GM19023 (cell line): ENCODE measurements around the gene DUSP15.
"Not testable (repeated sequence)": the region's sequence is repeated elsewhere in the genome, so short reads cannot be mapped to it uniquely, and the experiment has no call there.

Experiments
- ATAC-seq: cut with Tn5 transposase; IDR thresholded peaks from one replicate; pipeline ENCODE4 v1.9.1; 2021; ENCODE audit warnings: mild to moderate bottlenecking, moderate library complexity; ENCODE audit not compliant: unreplicated experiment

DUSP15 gene

DNA sequence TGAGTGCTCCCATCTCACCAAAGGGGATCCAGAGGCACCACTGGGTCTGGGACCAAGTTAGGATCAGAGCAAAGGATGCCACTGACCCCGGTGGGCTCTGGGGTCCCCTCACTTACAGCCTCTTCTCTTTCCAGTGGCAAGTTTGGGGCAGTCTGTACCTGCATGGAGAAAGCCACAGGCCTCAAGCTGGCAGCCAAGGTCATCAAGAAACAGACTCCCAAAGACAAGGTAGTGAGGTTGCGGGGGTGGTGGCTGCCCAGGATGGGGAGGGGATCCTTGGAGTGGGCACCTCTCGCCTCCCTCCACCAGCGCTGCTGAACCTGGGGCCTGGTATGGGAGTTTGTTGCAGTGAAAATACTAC, 46.2 kb downstream of the DUSP15 start:
- no peak for ATAC-seq

DNA sequence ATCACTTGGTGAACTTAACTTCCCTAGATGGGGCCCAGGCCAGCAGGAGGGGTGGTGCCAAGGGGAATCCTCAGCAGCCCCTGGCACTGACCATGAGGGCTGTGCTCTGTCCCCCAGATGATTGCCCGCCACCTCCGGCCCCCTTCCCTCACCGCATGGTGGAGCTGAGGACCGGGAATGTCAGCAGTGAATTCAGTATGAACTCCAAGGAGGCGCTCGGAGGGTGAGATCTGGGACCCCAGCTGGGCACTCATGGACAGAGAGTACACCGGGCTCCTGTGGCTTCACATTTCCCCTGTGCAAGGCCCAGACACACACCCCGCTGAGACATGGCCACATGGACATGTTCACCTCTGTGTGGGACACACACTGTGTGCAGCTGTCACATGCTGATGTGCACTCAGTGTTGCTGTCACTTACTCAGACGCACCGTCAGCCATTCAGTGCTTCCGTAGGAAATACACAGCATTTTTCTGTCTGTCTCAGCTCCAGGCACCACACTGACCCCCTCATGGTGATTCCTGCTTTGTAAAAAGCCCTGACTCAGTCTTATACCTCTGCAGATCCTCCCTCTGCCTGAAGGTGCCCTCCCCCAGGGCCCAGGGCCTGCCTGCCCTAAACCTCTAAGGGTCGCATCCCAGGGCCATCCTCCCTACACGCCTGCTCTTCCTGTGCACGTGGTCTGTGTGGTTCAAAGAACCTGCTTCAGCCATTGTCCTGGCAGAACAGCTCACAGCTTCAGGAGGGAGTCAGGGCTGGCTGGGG, 46.8 kb downstream of the DUSP15 start:
- ATAC-seq: no peak

DNA sequence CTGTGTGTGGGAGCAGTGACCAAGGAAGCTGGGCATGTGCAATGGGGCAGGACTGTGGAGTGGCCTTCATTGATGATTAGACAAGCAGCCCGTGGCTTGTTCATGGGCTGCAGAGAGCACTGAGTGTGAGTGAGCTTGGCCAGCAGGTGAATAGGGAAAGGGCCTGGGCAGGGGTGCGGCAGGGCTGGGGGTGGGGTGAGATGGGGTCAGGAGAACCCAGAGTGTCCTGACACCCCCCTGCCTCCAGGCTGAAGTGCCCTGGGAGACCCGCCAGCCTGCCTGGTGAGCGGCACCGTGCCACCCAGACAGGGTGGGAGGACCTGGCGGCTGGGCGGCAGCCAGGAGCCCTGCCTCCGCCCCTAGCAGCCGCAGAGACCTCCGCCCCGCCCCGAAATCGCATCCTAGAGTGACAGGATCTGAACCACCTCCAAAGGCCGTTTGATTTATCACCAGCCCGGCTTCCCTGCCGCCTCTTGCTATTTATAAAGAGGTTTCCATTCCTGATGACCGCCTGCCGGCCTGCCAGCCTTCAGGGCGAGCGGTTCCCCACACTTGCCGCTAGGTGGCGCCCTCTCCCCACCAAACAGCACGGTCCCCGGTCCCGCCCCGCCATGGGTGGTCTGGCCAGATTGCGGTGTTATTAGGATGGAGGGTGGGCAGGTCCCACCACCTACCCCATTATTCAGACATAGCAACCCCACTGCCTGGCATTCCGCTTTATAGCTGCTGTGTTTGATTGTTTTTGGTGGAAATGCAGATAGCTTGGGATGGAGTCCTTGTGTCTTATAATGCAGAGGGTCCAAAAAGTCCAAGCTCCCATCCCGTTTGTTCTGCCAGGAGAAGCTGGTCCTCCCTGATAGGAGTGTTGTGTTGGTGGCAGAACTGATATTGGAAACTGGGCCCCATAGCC, 47.7 kb downstream of the DUSP15 start:
- ATAC-seq: peak; percentile 72

DNA sequence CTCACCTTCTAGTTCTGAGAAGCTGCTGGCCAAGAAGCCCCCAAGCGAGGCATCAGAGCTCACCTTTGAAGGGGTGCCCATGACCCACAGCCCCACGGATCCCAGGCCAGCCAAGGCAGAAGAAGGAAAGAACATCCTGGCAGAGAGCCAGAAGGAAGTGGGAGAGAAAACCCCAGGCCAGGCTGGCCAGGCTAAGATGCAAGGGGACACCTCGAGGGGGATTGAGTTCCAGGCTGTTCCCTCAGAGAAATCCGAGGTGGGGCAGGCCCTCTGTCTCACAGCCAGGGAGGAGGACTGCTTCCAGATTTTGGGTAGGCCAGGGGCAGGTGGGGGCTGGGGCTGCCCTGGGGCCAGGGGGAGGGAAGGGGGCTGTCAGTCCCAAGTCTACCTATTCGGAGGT, 48.9 kb downstream of the DUSP15 start:
- ATAC-seq: no peak

DNA sequence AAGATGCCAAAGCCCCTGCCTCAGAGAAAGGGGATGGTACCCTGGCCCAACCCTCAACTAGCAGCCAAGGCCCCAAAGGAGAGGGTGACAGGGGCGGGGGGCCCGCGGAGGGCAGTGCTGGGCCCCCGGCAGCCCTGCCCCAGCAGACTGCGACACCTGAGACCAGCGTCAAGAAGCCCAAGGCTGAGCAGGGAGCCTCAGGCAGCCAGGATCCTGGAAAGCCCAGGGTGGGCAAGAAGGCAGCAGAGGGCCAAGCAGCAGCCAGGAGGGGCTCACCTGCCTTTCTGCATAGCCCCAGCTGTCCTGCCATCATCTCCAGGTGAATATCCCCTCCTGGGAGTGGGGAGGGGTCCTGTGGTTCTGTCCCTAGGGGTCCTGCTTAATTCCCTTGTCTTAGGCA, 50.1 kb downstream of the DUSP15 start:
- ATAC-seq: no peak

DNA sequence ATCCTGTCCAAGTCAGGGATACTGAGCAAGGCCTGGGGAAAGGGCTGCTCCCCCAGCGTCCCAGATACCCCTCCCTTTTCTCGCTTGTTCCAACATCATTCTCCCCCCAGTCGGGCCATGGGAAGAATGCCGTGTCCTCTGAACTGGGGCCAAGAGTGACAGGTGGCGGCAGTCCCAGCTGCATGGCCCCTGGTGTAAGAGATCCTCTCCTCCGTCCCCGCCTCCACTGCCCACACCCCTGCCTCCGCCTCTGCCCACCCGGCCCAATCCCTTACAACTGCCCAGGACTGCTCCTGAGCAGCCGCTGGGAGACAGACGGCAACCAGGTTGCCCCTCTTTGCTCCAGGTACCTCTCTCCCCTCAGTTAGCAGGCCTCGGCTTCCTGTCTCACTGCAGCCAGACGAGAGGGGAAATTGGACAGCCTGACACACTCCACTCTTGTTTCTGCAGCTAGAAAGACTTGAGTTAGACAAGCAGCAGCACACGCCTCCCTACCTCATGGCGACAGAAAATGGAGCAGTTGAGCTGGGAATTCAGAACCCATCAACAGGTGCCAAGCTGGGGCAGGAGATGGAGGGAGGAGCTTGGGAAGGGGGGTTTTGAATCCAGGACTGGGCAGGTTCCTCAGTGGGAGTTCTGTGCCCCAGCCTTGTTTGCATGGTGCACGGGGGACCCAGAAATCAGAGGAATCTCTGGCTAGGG, 51.1 kb downstream of the DUSP15 start, which contains the start of gene MYLK2:
Gene MYLK2 (plus strand): TSS at position 274 of the 702 bp plus-strand sequence. CDS start 225 bp downstream, at position 499.
- no peak for ATAC-seq

DNA sequence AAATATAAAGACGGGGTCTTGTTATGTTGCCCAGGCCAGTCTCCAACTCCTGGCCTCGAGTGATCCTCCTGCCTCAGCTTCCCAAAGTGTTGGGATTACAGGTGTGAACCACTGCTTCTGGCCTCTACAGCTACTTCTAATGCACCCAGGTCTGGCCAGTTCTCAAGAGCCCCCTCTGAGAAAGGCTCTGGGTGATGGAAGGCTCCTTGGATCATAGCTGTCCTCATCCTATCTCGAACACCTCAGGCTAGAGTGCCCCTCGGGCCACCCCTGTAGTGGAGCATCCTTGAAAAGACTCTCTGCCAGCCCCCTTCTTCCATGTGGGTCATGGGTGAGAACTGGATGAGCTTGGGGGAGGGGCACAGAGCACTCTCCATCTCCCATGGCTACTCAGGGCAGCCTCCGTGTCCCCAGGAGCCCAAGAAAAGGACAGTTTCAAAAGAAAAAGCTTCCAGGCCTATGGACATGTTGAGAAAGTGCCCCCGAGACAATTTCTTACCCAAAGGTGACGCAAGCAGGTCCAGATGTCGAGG, 51.9 kb downstream of the DUSP15 start:
- ATAC-seq: no peak

DNA sequence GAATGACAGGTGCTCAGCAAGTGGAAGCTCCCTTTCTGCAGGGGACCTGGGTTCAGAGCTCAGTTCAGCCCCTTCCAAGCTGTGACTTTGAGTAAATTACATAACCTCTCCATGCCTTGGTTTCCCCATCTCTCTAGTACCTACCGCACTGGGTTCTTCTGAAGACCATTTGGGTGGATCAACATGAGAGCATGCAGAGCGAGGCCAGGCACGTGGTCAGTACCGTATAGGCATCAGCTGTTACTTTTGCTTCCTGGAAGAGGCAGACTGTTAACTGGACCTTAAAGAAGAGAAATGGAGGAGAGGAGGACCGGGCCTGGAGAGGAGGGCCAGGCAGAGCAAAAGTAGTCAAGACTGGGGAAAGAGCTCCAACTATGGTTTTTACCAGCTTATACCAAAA, 52.9 kb downstream of the DUSP15 start:
- ATAC-seq: no peak

DNA sequence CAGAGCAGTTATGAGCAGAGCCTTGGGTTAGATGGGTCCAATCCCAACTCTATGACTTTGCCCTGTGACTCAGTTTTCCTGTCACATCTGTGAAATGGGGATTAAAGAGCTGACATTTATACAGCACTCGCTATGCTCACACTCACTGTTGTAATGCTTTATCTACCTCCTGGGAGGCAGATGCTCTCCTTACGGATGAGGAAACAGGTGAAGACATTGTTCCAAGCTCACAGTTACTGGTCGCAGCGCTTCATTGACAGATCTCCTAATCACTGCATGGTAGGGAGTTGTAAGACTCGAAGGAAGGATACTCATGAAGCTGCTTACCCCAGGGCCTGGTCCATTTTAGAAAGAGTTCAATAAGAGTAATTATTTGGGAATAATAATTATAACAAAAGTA, 54.1 kb downstream of the DUSP15 start:
- no peak for ATAC-seq

DNA sequence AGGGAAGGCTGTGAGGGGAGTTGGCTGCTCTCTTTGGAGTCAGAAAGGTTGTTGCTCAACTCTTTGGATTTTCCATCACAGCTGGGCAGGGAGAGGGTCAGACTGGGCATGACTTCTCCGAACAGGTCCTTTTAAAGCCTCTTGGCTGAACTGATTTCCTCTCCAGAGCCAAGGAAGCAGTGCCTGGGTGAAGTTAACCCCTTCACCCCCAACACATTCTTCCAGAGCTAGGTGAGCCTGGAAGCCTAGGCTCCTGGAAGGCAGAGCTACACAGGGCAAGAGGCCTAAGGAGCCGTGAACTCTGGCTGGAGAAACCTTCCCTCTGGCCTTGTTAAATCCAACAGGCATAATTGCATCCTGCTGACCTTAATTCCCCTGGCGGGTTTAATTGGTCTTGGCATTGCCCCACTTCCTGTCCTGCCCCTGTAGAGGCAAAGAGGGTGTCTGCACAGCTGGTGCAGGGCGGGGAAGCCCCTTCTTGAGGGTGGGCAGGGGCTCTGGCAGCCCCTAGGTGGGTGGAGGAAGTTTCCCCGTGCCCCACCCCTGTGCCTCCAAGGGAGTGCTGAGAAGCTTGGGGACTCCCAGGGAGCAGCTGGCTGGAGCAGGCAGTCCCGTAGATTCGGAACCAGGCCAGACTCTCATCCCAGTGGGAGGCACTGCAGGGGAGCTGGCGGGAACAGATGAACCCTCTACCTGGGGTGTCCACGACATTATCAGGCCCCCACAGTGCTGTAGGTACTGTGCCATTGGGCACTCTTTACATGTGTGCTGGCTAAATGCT, 54.7 kb downstream of the DUSP15 start:
- no peak for ATAC-seq

DNA sequence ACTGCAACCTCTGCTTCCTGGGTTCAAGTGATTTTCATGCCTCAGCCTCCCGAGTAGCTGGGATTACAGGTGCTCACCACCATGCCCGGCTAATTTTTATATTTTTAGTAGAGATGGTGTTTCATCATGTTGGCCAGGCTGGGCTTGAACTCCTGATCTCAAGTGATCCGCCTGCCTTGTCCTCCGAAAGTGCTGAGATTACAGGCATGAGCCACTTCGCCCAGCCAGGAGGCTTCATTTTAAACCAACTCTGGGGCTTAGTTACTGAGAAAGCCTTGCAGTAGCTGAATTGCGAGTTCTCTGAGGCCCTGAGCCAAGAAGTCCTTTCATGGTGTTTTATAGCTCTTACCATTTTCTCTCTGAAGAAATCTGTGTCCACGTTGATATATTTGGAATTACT, 56.2 kb downstream of the DUSP15 start:
- not testable (repeated sequence) for ATAC-seq

DNA sequence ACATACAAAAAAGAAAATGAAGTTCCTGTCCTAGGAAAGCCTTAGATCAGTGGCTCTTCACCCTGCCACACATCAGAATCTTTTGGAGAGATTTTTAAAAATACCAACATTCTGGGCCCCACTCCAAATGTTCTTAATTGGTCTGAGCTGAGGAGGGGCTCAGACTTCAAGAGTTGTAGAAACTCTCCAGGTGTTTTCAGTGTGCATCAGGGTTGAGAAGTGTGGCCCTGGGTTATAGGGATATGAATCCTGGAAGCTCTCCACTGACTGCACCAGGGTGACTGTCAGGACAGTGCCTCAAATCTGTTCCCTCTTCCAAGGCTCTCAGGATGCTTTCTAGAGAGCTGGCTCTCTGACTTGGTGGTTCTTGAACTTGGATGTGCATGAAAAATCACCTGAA, 56.7 kb downstream of the DUSP15 start:
- no peak for ATAC-seq

DNA sequence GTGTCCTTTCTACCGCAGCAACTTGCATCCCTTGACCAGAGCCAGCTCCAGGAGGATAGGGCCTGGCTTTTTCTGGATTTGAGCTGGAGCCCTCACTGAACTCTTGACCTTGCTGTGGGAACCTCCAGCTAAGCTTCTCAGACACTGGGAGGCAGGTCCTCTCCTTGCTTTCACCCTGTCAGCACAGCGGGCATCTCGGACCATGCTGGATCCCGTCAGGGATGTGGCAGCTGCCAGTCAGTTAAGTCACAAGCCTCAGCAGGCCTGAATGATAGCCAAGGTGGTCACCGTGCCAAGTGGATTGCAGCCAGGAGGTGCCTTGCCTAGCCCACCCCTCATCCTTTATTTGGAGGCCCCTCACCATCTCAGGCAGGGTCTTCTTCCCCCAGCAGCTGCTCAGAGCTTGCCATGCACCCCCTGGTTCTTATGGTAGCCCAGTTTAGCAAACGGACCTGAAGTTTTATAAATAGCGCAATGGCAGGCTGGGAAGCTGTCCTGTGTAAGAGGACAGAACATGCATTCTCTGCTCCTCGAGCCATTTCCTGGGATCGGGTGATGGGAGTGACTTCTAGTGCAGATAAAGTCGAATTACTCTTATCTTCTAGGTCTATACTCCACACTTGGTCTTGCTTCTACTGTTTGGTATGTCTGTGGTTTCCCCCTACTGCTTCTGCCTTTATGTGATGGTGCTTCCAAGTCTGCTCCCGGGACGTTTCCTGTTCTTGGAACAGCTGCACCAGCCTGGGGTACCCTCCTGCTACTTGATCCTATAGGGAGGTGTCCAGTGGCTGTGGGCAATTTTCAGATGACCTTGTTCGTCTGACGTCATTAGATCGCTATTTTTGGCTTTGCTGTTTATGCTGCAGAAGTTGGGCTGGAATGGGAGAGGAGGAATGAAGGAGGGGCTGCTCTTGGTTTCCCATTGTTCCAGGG, 58.3 kb downstream of the DUSP15 start:
- ATAC-seq: no peak

DNA sequence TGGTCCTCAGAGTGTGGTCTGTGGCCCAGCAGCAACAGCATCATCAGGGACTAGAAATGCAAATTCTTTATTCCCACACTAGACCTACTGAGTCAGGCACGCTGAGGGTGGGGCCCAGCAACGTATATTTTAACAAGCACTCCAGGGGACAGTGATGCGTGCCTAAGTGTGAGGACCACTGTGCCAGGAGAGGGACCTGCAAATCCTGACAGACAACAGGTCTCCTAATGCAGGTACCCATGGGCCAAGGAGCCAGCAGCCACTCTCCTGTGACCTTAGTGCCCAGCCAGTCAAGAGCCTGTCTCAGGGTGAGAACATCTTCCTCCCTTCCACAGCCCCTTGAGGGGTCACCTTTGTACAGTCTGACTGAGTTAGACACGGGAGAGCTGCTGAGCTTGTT, 59.1 kb downstream of the DUSP15 start:
- ATAC-seq: no peak
